Gastrocnemius medialis (tissue), 4 donors: ENCODE measurements around the gene DTL.

Experiments used
- CTCF ChIP-seq, 5 experiments: fragments of 450-650 bp in 3 of 5; fragments of 200-600 bp in 2 of 5; sonication (generic) in 2 of 5; IDR thresholded peaks in 4 of 5; conservative IDR thresholded peaks in 1 of 5; 1 replicate in 4 of 5; 2 replicates in 1 of 5; pipeline ENCODE4 v1.5.1; 2016 to 2019; ENCODE audit warnings: antibody characterized with exemption in 5 of 5, mild to moderate bottlenecking in 3 of 5, moderate library complexity in 3 of 5
- POLR2A ChIP-seq, 2 donors: fragments of 450-650 bp; IDR thresholded peaks; one replicate each; pipeline ENCODE4 v1.6.1; 2017; ENCODE audit warnings: antibody characterized with exemption in 2 of 2, mild to moderate bottlenecking in 2 of 2, moderate library complexity in 2 of 2

DNA sequence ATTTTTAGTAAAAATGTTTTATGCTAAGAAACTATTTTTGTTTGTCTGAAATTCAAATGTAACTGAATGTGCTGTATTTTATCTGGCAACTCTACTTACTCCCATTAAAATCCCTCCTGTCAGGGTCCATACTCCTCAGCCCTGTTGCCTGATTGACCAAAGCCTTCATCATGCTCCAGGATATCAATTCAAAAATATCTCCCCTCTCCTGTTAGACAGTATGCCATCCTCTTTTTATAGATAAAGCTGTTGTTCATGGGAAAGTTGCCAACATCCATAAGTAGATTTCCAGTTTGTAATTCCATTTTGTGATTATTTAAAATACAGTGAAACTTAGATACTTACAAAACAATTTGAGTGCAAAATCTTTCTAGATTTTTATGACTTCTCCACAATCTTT lies 65.7 kb downstream of the DTL start:
- TF ChIP-seq POLR2A (IDR thresholded peaks at IDR 0.05) = no peak
- TF ChIP-seq CTCF (IDR thresholded peaks at IDR 0.05 in 4 of 5, conservative IDR thresholded peaks at IDR 0.05 in 1 of 5) = no peak
